GF-D8 (cell line): ENCODE results near the gene SLITRK1.

Source experiments
- DNase-seq: peaks from one replicate; lab custom pipeline; 2025; lab: John Stamatoyannopoulos, UW

The SLITRK1 gene

DNA sequence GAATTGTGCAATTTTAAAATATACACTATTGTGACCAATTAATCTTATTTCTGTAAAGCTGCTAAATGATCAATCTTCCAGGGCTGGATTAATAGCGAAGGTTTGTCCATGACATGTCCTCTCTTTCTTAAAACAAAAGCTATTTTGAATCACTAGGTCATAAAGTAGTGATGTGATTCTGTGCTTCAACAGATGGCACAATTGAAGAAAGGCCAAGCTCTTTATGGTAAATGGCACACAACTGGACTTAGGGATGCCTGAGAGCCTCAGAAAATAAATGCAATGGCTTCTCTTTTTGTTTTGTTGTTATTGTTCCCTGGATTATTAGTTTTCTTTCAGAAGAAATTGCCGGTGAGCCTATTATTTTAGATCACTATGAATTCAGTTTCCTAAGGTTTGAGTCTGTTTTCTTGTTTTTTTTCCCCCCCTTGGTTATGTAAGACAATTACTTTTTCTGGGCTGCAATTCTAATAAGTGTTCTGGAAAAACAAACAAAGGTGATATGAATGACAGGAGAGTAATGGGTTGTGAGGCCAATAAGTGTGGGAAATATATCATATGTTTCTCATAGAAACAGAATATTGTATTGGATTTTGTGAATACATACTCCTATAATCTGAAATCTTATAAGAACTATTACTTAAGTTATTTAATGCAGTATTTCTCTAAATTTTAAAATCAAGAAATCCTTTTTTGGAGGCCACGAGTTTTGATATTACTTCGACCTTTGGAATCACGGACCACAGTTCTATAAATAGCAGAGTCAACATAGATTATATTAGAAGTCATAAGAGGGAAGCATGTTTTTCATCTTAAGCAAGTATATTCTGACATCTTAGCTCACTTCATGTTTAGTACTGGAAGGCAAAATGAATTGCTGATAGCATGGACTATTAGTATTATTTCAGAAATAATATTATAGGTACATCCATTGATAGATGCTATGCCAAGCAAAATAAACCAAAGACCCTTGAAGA, 16.8 kb downstream of the SLITRK1 start:
- DNase-seq = no peak

DNA sequence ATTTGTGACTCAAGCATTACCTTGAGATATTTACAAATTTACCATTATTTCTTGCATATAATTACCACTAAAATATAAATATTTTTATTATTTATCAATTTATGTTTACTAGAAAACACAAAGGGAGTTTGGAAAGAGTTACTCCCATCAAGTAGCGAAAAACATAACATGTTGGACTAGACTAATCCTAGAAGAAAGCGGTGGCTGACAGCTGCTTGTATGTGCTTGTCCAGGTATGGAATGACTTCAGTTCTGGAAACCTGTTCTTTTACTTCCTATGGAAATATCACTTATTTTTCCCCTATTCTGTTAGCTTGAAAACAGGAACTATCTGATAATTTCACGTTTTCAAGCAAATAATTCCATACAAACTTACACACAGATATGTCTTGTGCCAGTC, 28.5 kb downstream of the SLITRK1 start:
- DNase-seq = no peak

DNA sequence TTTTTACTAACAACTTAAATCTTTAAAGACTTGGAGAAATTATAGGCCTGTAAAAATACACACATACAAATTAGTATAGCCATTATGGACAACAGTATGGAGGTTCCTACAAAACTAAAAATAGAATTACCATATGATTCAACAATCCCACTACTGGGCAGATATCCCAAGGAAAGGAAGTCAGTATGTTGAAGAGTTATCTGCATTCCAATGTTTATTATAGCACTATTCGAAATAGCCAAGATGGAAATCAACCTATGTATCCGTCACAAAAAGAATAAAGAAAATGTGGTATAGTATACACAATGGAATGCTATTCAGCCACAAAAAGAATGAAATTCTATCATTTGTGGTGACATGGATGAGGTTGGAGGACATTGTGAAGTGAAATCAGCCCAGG, 37.2 kb downstream of the SLITRK1 start:
- DNase-seq = no peak

DNA sequence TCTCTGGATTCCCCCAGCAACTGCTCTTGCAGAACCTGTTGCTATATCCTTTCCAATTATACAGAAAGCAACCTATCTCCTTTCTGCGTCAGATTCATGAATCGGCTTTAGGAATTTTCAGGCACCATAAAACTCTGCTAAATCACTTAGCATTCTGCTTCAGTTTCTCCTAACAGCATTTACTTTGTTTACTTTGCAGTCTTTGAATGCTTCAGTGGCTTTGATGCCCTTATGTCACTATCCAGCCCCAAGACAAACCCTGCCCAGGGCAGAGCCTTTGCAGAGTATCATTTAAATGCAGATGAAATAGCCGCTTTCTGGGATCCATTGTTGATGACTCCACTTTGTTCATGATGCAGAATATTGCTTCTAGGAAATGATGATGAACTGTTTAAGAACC, 43.1 kb downstream of the SLITRK1 start:
- DNase-seq = no peak

DNA sequence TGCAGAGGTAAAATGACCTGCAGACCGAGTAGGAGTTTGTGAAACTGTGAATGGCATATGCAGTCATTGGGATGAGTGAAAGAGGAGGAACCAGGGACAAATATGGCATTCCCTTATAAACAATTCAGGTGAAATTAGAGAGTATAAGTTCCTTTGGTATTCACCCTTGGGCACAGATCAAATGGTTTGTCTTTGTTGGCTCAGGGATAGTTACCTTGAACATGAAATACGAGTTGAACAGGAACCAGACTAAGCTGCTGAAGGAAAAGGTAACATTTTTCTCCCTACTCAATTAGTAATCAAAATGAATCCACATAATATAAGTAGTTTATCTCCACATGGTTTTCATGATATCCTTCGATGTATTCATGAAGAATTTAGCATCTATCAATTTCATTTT, 50.5 kb downstream of the SLITRK1 start:
- DNase-seq = no peak

DNA sequence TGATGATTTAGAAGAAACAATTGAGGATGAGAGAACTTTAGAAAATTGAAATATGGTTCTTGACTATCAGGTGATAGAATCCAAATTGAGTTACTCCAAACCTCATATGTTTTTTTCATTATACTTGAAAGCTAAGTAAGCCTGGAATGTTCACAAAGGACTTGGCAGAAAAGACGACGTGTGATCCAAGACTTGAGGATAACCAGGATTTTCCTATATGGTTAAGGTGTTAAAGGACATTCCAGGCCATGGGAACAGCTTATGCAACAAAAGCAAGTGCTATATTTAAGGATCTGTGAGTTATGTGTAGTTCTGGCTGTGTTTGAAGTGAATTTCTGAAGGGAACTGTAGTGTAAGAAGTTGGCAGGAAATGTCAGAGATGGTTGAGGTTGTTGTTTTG, 52.5 kb downstream of the SLITRK1 start:
- DNase-seq = no peak

DNA sequence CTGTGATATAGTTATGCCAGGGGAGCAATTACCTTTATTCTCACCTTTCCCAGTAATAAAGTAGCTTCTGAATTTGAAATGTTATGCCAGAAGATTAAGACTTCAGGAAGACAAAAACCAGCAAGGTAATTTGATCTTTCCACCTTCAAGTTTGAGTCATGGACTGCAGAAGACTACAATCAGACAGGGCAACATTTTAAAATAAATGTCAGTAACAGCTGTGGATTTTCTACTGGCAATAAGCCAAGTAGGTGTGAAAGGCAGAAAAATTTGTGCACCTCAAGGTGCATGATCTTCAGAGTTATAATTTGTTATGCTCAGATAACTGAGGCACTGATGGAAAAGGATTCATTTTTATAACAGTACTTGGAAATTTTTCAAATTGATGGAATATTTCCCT, 54.9 kb downstream of the SLITRK1 start:
- no peak for DNase-seq
